Subcutaneous abdominal adipose tissue (tissue), 5 donors: ENCODE data around the gene GSG1L2.

Experiments
- H3K27ac ChIP-seq: one replicate; pipeline ENCODE4 v1.7.0; 2013; ENCODE audit warnings: low read depth, mild to moderate bottlenecking, inconsistent platforms, low read length, moderate library complexity
- H3K27me3 ChIP-seq, 5 donors: one replicate each; pipeline ENCODE4 v1.7.0; 2013; ENCODE audit warnings: low read length in 5 of 5, inconsistent platforms in 1 of 5; ENCODE audit not compliant: control insufficient read depth in 5 of 5, insufficient read depth in 4 of 5
- H3K36me3 ChIP-seq, 5 donors: one replicate each; pipeline ENCODE4 v1.7.0; 2013; ENCODE audit warnings: low read length in 5 of 5; ENCODE audit not compliant: control insufficient read depth in 5 of 5, insufficient read depth in 5 of 5
- H3K4me1 ChIP-seq, 5 donors: one replicate each; pipeline ENCODE4 v1.7.0; 2013; ENCODE audit warnings: low read length in 5 of 5, mild to moderate bottlenecking in 3 of 5, moderate library complexity in 1 of 5; ENCODE audit not compliant: control insufficient read depth in 5 of 5, insufficient read depth in 5 of 5
- H3K4me3 ChIP-seq, 5 donors: one replicate each; pipeline ENCODE4 v1.7.0; 2013; ENCODE audit warnings: low read length in 5 of 5, low read depth in 1 of 5
- H3K9ac ChIP-seq, 5 donors: one replicate each; pipeline ENCODE4 v1.7.0; 2013; ENCODE audit warnings: low read length in 5 of 5, mild to moderate bottlenecking in 4 of 5, moderate library complexity in 3 of 5
- H3K9me3 ChIP-seq, 5 donors: one replicate each; pipeline ENCODE4 v1.7.0; 2013; ENCODE audit warnings: low read length in 5 of 5; ENCODE audit not compliant: control insufficient read depth in 5 of 5
- donor health status: healthy.
- donor health status: healthy.
- donor health status: healthy.
- donor health status: healthy.
- donor health status: healthy.

The GSG1L2 gene

DNA sequence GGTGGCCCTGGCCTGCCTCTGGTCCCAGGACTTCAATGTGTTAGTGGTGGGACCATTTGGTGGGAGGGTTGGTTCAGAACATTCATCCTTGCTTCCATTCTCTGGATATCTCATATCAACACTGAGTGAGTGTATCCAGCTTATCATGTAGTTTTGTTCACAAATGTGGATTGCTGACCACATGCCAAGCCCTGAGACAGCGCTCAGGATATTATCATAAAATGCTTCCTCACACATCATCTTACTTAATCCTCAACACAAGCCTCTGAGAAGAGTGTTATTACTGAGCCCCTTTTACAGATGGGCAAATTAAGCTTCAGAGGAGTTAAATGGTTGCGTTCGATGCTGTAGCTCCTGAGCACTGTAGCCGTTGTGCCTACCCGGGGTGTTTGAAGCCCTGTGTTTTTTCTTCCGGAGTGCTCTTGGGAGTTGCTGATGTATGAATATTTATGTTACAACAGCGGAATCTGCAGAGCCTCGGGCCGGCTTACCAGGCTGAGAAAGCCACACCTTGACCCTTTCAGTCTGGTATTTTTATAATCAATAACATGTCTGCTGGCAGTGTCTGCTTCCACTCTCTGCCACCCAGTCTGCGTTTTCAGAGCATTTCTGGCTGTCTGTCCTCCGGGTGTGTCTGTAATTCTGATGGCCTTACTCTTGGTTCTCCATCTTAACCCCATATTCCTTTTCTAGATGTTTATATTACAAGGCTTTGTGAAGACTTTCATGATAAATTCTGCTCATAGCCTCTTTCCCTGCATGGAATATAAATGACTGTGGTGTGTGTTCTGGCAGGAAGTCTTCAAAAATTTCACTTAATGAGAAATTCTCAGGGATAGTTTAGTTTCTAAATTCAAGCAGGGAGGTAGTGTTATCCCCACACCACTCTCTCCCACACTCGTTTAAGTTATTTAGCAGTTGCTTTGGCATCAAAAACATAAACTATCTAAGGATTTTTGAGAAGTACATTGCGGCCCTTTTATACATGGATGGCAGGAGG, 6.7 kb upstream of the GSG1L2 start:
- H3K4me3 ChIP-seq: no peak overlapping the region
- peaks cover 0 to 4% (median 0%) of the 10 kb centered on the region in 5 donors for H3K27me3 ChIP-seq
- no peaks in the 10 kb centered on the region for H3K36me3 ChIP-seq
- peaks cover 0 to 10% (median 2%) of the 10 kb centered on the region in 5 donors for H3K4me1 ChIP-seq
- H3K9ac ChIP-seq: no peak overlapping the region
- H3K27ac ChIP-seq: no peak overlapping the region
- H3K9me3 ChIP-seq: peaks cover 0 to 1% (median 0%) of the 10 kb centered on the region in 5 donors

DNA sequence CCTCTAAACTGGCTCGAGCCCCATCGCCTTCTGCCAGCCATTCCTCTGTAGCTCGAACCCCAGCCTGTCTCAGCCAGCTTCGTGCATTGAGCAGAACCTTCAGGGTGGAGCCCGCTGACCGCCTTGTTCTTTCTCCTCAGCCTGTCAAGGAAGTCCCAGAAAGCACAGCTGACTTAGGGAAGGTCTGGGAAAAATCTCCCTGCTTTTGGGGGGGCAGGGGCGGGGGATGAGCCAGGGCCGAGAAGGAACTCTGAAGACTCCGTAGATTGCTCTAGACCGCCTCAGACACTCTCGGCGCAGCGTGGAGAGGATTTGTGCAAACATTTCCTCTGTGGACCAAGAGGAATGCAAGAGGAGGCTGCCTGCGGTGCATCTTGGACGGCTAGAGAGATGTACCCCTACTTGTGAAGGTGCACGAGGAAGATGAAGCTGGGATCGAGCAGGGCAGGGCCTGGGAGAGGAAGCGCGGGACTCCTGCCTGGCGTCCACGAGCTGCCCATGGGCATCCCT, 3.8 kb upstream of the GSG1L2 start, which contains the start of gene GLP2R:
TSS of gene GLP2R (plus strand) at position 284 of the 510 bp plus-strand sequence. CDS start at position 424, 140 bp downstream.
- H3K27ac ChIP-seq: no peak within 1 kb of the TSS

DNA sequence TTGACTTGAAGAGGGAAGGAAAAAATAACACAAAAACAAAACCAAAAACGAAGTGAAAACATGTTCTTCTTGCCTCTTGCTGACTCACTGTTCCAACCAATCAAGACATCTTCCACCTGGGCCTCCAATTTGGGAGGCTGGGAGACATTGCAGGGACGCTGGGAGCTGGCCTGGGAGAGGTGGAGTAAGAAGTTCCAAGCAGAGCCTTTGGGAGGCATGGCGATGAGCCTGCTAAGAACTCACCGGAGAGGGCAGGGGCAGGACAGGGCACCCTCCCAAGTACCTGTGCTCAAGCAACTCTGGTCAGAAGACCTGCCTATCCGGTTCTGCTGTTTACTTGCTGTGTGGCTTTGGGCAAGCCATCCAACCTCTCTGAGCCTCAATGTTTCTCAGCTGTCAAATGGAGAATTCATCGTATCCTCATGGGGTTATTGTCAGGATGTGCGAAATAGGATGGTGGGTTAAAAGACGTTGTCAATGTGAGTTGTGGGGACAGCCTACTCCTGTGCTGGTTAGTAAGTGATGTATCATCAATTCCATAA, 3.0 kb upstream of the GSG1L2 start:
- Histone ChIP-seq H3K27me3 (peaks cover 0 to 4% (median 0%) of the 10 kb centered on the region in 5 donors), H3K27ac (no peak overlapping the region), H3K9ac (no peak overlapping the region), H3K4me3 (no peak overlapping the region), H3K9me3 (no peaks in the 10 kb centered on the region), H3K4me1 (peaks cover 0 to 6% (median 2%) of the 10 kb centered on the region in 5 donors), H3K36me3 (no peaks in the 10 kb centered on the region)

More for the DNA sequence above, 3.8 kb upstream of the GSG1L2 start, which contains the start of gene GLP2R:
- Histone ChIP-seq H3K9me3 (no peaks in the 10 kb centered on the region), H3K4me1 (peaks cover 0 to 10% (median 2%) of the 10 kb centered on the region in 5 donors), H3K4me3 (no peak within 1 kb of the TSS), H3K27me3 (peaks cover 0 to 4% (median 0%) of the 10 kb centered on the region in 5 donors), H3K36me3 (no peaks in the 10 kb centered on the region), H3K9ac (no peak within 1 kb of the TSS)

DNA sequence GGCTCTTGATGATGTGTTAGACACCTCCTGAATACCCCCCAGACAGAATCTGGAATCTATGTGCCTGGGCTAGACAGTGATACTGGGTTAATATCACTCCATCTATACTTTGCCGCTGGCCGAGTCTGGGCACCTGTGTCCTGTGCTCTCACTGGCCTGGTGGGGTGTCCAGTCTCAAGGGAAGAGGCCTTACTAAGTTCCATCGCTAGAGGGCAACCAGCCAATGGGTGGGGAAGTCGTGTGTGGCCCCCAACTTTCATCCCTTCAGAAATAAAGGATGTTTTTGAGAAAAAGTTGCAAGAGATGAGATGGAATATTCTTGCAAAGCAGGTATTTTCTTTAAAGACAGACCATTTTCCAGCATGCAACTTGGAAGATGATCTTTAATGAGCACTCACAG, 2.2 kb upstream of the GSG1L2 start:
- Histone ChIP-seq H3K27ac (no peak overlapping the region), H3K36me3 (no peaks in the 10 kb centered on the region), H3K9ac (no peak overlapping the region), H3K4me1 (peaks cover 0 to 6% (median 2%) of the 10 kb centered on the region in 5 donors), H3K4me3 (no peak overlapping the region), H3K9me3 (no peaks in the 10 kb centered on the region), H3K27me3 (peaks cover 0 to 4% (median 0%) of the 10 kb centered on the region in 5 donors)

DNA sequence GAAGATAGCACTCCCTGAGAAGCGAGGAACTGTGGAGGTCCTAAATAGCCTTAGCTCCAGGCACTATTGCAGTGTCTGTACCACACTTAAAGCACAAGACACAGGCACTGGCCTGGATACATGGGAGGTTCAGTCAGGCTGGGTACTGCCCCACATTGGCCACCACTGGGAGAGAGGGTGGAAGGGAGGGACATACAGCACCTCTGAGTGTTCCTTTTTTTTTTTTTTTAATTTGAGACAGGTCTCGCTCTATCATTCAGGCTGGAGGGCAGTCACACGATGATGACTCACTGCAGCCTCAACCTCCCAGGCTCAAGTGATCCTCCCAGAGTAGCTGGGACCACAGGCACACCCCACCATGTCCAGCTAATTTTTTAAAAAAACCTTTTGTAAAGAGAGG, 1.4 kb downstream of the GSG1L2 start:
- Histone ChIP-seq H3K4me3 (no peak overlapping the region), H3K36me3 (no peaks in the 10 kb centered on the region), H3K4me1 (no peaks in the 10 kb centered on the region), H3K27me3 (peaks cover 0 to 4% (median 0%) of the 10 kb centered on the region in 5 donors), H3K9me3 (no peaks in the 10 kb centered on the region), H3K27ac (no peak overlapping the region), H3K9ac (no peak overlapping the region)

DNA sequence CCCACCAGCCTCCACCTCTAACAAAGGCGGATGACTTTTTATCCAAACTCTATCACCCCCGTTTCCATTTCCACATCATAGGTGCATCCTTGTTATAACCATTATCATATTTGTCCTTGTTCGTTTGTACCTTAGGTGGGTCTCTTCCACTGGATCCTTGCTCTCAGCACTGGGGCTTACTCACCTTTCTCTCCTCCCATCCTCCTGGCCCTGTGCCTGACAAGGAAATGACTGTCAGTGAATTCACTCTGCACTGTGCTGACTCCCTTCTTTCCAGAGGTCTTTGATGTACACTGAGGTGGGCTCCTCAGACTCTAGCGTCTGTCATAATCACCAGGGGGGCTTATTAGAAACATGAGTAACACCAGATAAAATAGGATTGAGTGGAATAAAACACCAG, 3.1 kb downstream of the GSG1L2 start:
- Histone ChIP-seq H3K27ac (no peak overlapping the region), H3K27me3 (no peaks in the 10 kb centered on the region), H3K36me3 (no peaks in the 10 kb centered on the region), H3K4me3 (no peak overlapping the region), H3K4me1 (no peaks in the 10 kb centered on the region), H3K9ac (no peak overlapping the region), H3K9me3 (no peaks in the 10 kb centered on the region)

DNA sequence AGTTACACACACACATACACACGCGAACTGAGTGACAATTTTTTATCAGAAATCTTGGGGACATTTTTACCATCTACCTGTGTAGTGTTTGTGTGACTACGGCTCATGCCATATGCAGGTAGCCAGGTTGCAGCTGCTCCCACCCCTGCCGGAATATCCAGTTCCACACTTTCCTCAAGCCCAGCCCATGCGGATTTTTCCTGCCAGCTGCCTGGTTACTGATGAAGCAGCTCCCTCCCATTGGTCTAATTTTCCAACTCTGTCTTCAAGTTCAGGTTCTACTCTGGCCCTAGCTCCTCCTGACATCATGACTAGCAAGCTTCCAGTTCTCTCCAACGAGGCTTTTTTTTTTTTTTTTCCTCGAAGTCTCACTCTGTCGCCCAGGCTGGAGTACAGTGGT, 4.8 kb downstream of the GSG1L2 start:
- no peaks in the 10 kb centered on the region for H3K27me3 ChIP-seq
- no peaks in the 10 kb centered on the region for H3K9me3 ChIP-seq
- H3K4me3 ChIP-seq: no peak overlapping the region
- H3K36me3 ChIP-seq: no peaks in the 10 kb centered on the region
- no peaks in the 10 kb centered on the region for H3K4me1 ChIP-seq
- H3K27ac ChIP-seq: no peak overlapping the region
- no peak overlapping the region for H3K9ac ChIP-seq

DNA sequence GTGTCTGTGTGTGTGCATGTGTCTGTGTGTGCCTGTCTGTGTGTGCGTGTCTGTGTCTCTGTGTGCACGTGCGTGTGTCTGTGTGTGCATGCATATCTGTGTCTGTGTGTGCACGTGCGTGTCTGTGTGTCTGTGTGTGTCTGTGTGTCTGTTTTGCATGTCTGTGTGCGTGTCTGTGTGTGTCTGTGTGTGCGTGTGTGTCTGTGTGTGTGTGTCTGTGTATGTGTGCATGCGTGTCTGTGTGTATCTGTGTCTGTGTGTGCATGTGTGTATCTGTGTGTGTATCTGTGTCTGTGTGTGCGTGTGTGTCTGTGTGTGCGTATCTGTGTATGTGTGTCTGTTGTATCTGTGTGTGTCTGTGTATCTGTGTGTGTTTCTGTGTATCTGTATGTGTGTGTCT, 5.4 kb downstream of the GSG1L2 start:
- no peaks in the 10 kb centered on the region for H3K4me1 ChIP-seq
- H3K27me3 ChIP-seq: no peaks in the 10 kb centered on the region
- no peak overlapping the region for H3K4me3 ChIP-seq
- no peak overlapping the region for H3K9ac ChIP-seq
- H3K36me3 ChIP-seq: no peaks in the 10 kb centered on the region
- H3K27ac ChIP-seq: no peak overlapping the region
- no peaks in the 10 kb centered on the region for H3K9me3 ChIP-seq

DNA sequence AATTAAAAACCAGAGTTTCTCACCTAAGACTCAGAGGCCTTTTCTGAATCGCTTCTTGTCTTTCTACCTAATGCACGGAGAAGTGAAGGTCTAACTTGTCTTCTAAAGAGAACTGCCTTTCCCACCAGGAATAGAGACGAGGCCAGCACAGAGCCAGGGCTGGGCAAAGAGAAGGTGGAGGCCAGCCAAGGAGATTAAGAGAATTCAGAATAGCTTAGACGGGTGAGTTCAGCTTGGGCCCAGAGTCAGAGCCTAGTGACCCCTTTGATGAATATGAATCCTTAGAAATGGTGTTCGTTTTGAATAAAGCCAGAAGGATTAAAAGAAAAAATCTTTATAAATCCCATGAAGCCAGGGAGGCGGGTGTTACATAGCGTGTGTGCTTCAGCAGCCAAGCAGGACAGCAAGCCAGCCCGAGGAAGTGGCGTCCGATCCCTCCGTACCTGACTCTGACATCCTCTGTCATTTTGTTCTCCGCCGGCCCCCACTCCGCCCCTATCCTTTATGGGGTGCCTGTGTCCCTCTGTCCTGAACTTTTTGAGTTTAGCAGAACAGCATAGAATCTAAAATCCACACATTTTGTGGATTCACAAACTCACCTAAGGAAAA, 7.4 kb downstream of the GSG1L2 start:
- Histone ChIP-seq H3K4me3 (no peak overlapping the region), H3K9me3 (no peaks in the 10 kb centered on the region), H3K4me1 (no peaks in the 10 kb centered on the region), H3K27ac (no peak overlapping the region), H3K27me3 (no peaks in the 10 kb centered on the region), H3K9ac (no peak overlapping the region), H3K36me3 (no peaks in the 10 kb centered on the region)
